ENCODE data around the gene WWTR1.

The WWTR1 gene

GRCh38 chr3:149593418-149594160, 64.2 kb downstream of the WWTR1 start:
- no peak for DNase-seq (ENCODE audit: low read depth)

- no peak for DNase-seq (ENCODE audit: low read depth)
These were observed 65.0 kb downstream of the WWTR1 start for GRCh38 chr3:149592758-149593240.

GRCh38 chr3:149590691-149591441, 67.0 kb downstream of the WWTR1 start:
- DNase-seq (ENCODE audit: low read depth), result no peak

- DNase-seq (ENCODE audit: low read depth), result no peak
These were observed 68.5 kb downstream of the WWTR1 start for GRCh38 chr3:149589332-149589731.

- no peak for DNase-seq (ENCODE audit: low read depth)
These were observed 68.9 kb downstream of the WWTR1 start for GRCh38 chr3:149588909-149589308.

- DNase-seq (ENCODE audit: low read depth), result no peak
These were observed 70.4 kb downstream of the WWTR1 start for GRCh38 chr3:149587383-149587782.

- no peak for DNase-seq (ENCODE audit: low read depth)
These were observed 71.0 kb downstream of the WWTR1 start for GRCh38 chr3:149586871-149587270.

- no peak for DNase-seq (ENCODE audit: low read depth)
These were observed 72.5 kb downstream of the WWTR1 start for GRCh38 chr3:149585401-149585726.

- no peak for DNase-seq (ENCODE audit: low read depth)
These were observed 73.7 kb downstream of the WWTR1 start for GRCh38 chr3:149583921-149584635.

- DNase-seq (ENCODE audit: low read depth), result no peak
These were observed 75.4 kb downstream of the WWTR1 start for GRCh38 chr3:149582395-149582794.

- DNase-seq (ENCODE audit: low read depth), result no peak
These were observed 76.0 kb downstream of the WWTR1 start for GRCh38 chr3:149581681-149582370.

GRCh38 chr3:149581248-149581647, 76.6 kb downstream of the WWTR1 start:
- no peak for DNase-seq (ENCODE audit: low read depth)

- DNase-seq (ENCODE audit: low read depth), result no peak
These were observed 77.8 kb downstream of the WWTR1 start for GRCh38 chr3:149579838-149580542.

GRCh38 chr3:149579161-149579560, 78.7 kb downstream of the WWTR1 start:
- no peak for DNase-seq (ENCODE audit: low read depth)

- no peak for DNase-seq (ENCODE audit: low read depth)
These were observed 80.0 kb downstream of the WWTR1 start for GRCh38 chr3:149577801-149578200.

- DNase-seq (ENCODE audit: low read depth), result no peak
These were observed 81.8 kb downstream of the WWTR1 start for GRCh38 chr3:149575961-149576564.

- DNase-seq (ENCODE audit: low read depth), result no peak
These were observed 82.4 kb downstream of the WWTR1 start for GRCh38 chr3:149575213-149575960.

- no peak for DNase-seq (ENCODE audit: low read depth)
These were observed 84.9 kb downstream of the WWTR1 start for GRCh38 chr3:149572796-149573414.

GRCh38 chr3:149571381-149571780, 86.4 kb downstream of the WWTR1 start:
- no peak for DNase-seq (ENCODE audit: low read depth)

- DNase-seq (ENCODE audit: low read depth), result no peak
These were observed 87.8 kb downstream of the WWTR1 start for GRCh38 chr3:149570016-149570415.

Data from T follicular helper cell (primary cell).